ENCODE results near the gene BTNL8.

BTNL8 gene, protein sequence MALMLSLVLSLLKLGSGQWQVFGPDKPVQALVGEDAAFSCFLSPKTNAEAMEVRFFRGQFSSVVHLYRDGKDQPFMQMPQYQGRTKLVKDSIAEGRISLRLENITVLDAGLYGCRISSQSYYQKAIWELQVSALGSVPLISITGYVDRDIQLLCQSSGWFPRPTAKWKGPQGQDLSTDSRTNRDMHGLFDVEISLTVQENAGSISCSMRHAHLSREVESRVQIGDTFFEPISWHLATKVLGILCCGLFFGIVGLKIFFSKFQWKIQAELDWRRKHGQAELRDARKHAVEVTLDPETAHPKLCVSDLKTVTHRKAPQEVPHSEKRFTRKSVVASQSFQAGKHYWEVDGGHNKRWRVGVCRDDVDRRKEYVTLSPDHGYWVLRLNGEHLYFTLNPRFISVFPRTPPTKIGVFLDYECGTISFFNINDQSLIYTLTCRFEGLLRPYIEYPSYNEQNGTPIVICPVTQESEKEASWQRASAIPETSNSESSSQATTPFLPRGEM

DNA sequence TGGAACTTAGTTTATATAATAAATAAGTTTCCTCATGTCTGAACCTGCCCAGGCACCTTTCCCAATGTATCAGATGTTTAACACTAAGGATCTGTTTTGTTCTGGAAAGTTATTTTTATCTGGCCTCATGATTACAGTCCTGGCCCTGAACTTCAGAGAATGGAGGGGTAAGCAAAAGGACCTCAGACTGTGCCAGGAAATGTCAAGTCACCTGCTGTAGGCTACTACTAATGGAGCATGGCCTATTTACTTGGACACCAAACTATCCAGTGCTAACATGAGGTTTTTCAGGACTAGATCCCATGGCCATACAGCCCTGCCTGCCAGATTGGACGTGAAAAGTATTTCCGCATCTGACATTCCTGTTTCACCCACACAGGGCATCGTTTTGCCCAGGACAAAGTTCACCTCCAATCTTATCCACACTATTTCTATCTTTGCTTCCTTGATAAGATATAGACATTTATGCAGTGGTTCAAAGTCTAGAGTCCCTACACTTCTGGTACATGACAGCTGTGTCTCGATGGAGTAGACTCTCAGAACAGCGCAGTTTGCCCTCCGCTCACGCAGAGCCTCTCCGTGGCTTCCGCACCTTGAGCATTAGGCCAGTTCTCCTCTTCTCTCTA is at the start of gene BTNL8:
BTNL8 (plus strand) TSS at position 539 of the 626 bp plus-strand sequence. CDS start 152 bp downstream, outside the sequence.
- TF ChIP-seq ZFX (IDR thresholded peaks at IDR 0.05; ENCODE audit: borderline replicate concordance) (no peak), CTCF (IDR thresholded peaks at IDR 0.05) (no peak)
- H3K27ac ChIP-seq = no peak within 1 kb of the TSS

DNA sequence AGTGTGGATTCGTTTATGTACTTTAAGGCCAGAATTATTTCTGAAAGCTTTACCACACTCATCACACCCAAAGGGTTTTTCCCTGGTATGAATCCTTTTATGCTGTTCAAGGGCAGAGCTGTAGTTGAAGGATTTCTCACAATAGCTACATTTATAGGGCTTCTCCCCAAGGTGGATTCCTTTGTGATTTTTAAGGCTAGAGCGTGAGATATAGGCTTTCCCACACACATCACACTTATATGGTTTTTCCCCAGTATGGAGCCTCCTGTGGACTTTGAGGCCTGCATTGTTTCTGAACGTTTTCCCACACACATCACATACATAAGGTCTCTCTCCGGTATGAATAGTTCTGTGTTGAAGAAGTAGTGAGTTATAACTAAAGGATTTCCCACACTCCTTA is 49.1 kb upstream of the BTNL8 start:
- H3K27ac ChIP-seq = no peak overlapping the region
- TF ChIP-seq ZFX (IDR thresholded peaks at IDR 0.05; ENCODE audit: borderline replicate concordance) (no peak), CTCF (IDR thresholded peaks at IDR 0.05) (no peak)

- TF ChIP-seq CTCF (IDR thresholded peaks at IDR 0.05) (no peak), ZFX (IDR thresholded peaks at IDR 0.05; ENCODE audit: borderline replicate concordance) (no peak)
- H3K27ac ChIP-seq = no peak overlapping the region
These were observed 48.4 kb upstream of the BTNL8 start for GRCh38 chr5:180850434-180851078.

DNA sequence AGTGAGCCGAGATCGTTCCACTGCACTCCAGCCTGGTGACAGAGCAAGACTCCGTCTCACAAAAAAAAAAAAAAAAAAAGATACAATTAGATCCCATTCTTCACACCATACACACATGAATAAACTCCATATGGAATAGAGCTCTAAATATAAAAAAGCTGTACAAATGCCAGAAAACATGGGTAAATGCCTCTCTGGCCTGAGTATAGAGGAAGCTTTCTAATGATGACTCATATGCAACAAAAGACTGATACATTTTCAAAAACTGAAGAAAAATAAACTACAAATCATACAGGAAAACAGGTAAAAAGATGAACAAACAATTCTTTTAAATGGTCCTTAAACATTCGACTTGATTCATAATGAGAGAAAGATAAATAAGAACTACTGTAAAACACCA is 46.5 kb upstream of the BTNL8 start:
- no peak overlapping the region for H3K27ac ChIP-seq
- TF ChIP-seq CTCF (IDR thresholded peaks at IDR 0.05) (no peak), ZFX (IDR thresholded peaks at IDR 0.05; ENCODE audit: borderline replicate concordance) (no peak)

DNA sequence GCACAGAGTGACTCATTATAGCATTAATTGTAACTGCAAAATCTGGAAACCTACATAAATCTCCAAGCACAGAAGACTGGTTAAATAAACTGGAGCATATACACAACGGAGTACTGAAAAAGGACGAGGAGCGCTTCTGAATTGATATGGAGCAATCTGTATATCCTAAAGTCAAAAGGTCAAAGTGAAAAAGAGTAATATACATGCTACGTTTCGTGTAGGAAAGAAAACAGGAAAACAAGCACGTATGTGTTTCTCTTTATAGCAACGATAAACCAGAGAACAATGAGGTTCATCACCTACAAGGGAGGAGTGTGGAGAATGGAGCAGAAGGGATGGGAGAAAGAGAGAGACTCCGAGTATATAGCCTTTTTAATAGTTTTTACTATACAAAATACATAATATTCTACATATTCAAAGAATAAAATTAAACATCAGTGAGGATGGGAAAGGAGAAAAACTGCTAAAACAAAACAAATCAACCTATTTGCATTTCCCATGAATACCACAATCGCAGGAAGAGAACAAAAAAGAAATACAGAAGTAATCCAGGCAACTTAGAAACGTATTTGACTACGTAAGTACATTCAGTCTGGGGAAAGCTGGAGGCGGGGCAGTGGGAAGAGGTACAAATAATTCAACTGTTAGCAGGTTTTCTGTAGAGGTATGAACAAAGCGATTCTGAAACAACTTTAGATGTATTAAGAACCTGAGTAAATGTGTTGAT is 45.7 kb upstream of the BTNL8 start:
- TF ChIP-seq CTCF (IDR thresholded peaks at IDR 0.05) (no peak), ZFX (IDR thresholded peaks at IDR 0.05; ENCODE audit: borderline replicate concordance) (no peak)
- no peak overlapping the region for H3K27ac ChIP-seq

GRCh38 chr5:180853848-180854176 is 45.1 kb upstream of the BTNL8 start:
- TF ChIP-seq CTCF (IDR thresholded peaks at IDR 0.05) (no peak), ZFX (IDR thresholded peaks at IDR 0.05; ENCODE audit: borderline replicate concordance) (no peak)
- no peak overlapping the region for H3K27ac ChIP-seq

Data from 22Rv1 (cell line).